SK-N-SH treated with all-trans-retinoic acid at 6 μM for 48 hours (cell line): ENCODE measurements around the gene CCDC63.

Source experiments
- ATAC-seq: fragments of 200-7000 bp; cut with Tn5 transposase; 3 replicates; pipeline ENCODE4 v1.9.1; 2020; ENCODE audit warnings: mild to moderate bottlenecking, moderate library complexity
- ARNTL ChIP-seq: fragments of 450-650 bp; formaldehyde crosslinking; IDR thresholded peaks from 2 replicates; pipeline ENCODE4 v1.5.0; 2020; ENCODE audit warnings: low read depth, mild to moderate bottlenecking, moderate library complexity, borderline replicate concordance
- BACH2 ChIP-seq: fragments of 250-450 bp; sonication (Bioruptor Pico); IDR thresholded peaks from 2 replicates; pipeline ENCODE4 v1.9.0; 2021; ENCODE audit warnings: mild to moderate bottlenecking, borderline replicate concordance
- ESRRG ChIP-seq: fragments of 250-450 bp; sonication (Bioruptor Pico); IDR thresholded peaks from 2 replicates; pipeline ENCODE4 v1.6.1; 2021; ENCODE audit warnings: mild to moderate bottlenecking
- ISL1 ChIP-seq: fragments of 250-450 bp; sonication (Bioruptor Pico); IDR thresholded peaks from 2 replicates; pipeline ENCODE4 v2.1.2; 2022; ENCODE audit warnings: mild to moderate bottlenecking, moderate library complexity
- OSR1 ChIP-seq: fragments of 250-450 bp; sonication (Bioruptor Pico); IDR thresholded peaks from 2 replicates; pipeline ENCODE4 v1.8.0; 2022; ENCODE audit warnings: moderate library complexity, mild to moderate bottlenecking, inconsistent platforms
- PPARA ChIP-seq: fragments of 250-450 bp; sonication (Bioruptor Pico); IDR thresholded peaks from 2 replicates; pipeline ENCODE4 v1.5.0; 2020; ENCODE audit warnings: mild to moderate bottlenecking, borderline replicate concordance
- RARB ChIP-seq: fragments of 250-450 bp; sonication (Bioruptor Pico); IDR thresholded peaks from 2 replicates; pipeline ENCODE4 v1.8.0; 2021; ENCODE audit warnings: mild to moderate bottlenecking, moderate library complexity
- SNAI2 ChIP-seq: fragments of 250-450 bp; sonication (Bioruptor Pico); IDR thresholded peaks from 2 replicates; pipeline ENCODE4 v1.5.0; 2020; ENCODE audit warnings: mild to moderate bottlenecking, moderate library complexity
- TCF4 ChIP-seq: fragments of 250-450 bp; sonication (Bioruptor Pico); IDR thresholded peaks from 2 replicates; pipeline ENCODE4 v1.8.0; 2021; ENCODE audit warnings: mild to moderate bottlenecking, moderate library complexity, borderline replicate concordance
- TOX ChIP-seq: fragments of 250-450 bp; sonication (Bioruptor Pico); IDR thresholded peaks from 2 replicates; pipeline ENCODE4 v1.8.0; 2021; ENCODE audit warnings: mild to moderate bottlenecking, moderate library complexity, borderline replicate concordance
- ZFP3 ChIP-seq: fragments of 250-450 bp; sonication (Bioruptor Pico); IDR thresholded peaks from 2 replicates; pipeline ENCODE4 v1.5.0; 2020; ENCODE audit warnings: mild to moderate bottlenecking, moderate library complexity
- ZFP30 ChIP-seq: fragments of 450-650 bp; formaldehyde crosslinking; IDR thresholded peaks from 2 replicates; pipeline ENCODE4 v1.5.0; 2022; ENCODE audit warnings: mild to moderate bottlenecking, moderate library complexity
- ZNF565 ChIP-seq: fragments of 450-650 bp; formaldehyde crosslinking; conservative IDR thresholded peaks from 2 replicates; pipeline ENCODE4 v1.5.0; 2020; ENCODE audit warnings: low read depth, mild to moderate bottlenecking, moderate library complexity
- ZNF8 ChIP-seq: fragments of 450-650 bp; formaldehyde crosslinking; IDR thresholded peaks from 2 replicates; pipeline ENCODE4 v1.5.0; 2020; ENCODE audit warnings: mild to moderate bottlenecking, moderate library complexity
- TF ChIP-seq, protein P1 (sequence below): fragments of 250-450 bp; sonication (Bioruptor Pico); IDR thresholded peaks from 2 replicates; pipeline ENCODE4 v1.5.1; 2020; ENCODE audit warnings: low read depth, mild to moderate bottlenecking, moderate library complexity
- TF ChIP-seq, protein P2 (sequence below): fragments of 250-450 bp; sonication (Bioruptor Pico); IDR thresholded peaks from 2 replicates; pipeline ENCODE4 v1.8.0; 2020; ENCODE audit warnings: mild to moderate bottlenecking, moderate library complexity, borderline replicate concordance
- TF ChIP-seq, protein P3 (sequence below): fragments of 250-450 bp; sonication (Bioruptor Pico); IDR thresholded peaks from 2 replicates; pipeline ENCODE4 v1.8.0; 2021; ENCODE audit warnings: low read depth, mild to moderate bottlenecking, moderate library complexity, borderline replicate concordance
- TF ChIP-seq, protein P4 (sequence below): fragments of 250-450 bp; sonication (Bioruptor Pico); IDR thresholded peaks from 2 replicates; pipeline ENCODE4 v1.5.0; 2020; ENCODE audit warnings: mild to moderate bottlenecking, moderate library complexity
- TF ChIP-seq, protein P5 (sequence below): fragments of 250-450 bp; sonication (Bioruptor Pico); IDR thresholded peaks from 2 replicates; pipeline ENCODE4 v1.5.1; 2021; ENCODE audit warnings: mild to moderate bottlenecking, moderate library complexity

The CCDC63 gene

DNA sequence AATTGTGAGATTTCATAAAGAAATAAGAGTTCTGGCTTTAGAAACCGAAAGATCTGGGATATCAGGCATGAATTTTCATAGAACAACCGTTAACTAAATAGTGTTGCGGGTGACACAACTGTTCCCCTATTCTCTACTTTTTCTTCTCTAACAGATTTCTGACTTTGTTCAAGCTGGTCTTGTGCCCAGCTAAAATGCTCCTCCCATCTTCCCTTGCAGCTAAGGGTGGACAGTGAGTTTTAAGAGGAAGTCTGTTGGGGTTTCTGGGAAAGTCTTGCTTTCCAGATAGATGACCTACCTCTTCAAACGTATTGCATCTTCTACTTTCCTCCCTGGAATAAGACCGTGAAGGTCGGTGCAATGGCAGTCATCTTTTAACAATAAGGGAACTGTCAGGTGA is 18.7 kb downstream of the CCDC63 start:
- TF ChIP-seq ZNF565 (no peak), ZFP30 (no peak), PPARA (no peak), TCF4 (CRISPR knock-in tag) (no peak), ZNF8 (CRISPR knock-in tag) (no peak), RARB (CRISPR knock-in tag) (no peak)
- TF ChIP-seq, protein P1, sequence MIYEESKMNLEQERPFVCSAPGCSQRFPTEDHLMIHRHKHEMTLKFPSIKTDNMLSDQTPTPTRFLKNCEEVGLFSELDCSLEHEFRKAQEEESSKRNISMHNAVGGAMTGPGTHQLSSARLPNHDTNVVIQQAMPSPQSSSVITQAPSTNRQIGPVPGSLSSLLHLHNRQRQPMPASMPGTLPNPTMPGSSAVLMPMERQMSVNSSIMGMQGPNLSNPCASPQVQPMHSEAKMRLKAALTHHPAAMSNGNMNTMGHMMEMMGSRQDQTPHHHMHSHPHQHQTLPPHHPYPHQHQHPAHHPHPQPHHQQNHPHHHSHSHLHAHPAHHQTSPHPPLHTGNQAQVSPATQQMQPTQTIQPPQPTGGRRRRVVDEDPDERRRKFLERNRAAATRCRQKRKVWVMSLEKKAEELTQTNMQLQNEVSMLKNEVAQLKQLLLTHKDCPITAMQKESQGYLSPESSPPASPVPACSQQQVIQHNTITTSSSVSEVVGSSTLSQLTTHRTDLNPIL (CRISPR knock-in tag): no peak
- TF ChIP-seq, protein P2, sequence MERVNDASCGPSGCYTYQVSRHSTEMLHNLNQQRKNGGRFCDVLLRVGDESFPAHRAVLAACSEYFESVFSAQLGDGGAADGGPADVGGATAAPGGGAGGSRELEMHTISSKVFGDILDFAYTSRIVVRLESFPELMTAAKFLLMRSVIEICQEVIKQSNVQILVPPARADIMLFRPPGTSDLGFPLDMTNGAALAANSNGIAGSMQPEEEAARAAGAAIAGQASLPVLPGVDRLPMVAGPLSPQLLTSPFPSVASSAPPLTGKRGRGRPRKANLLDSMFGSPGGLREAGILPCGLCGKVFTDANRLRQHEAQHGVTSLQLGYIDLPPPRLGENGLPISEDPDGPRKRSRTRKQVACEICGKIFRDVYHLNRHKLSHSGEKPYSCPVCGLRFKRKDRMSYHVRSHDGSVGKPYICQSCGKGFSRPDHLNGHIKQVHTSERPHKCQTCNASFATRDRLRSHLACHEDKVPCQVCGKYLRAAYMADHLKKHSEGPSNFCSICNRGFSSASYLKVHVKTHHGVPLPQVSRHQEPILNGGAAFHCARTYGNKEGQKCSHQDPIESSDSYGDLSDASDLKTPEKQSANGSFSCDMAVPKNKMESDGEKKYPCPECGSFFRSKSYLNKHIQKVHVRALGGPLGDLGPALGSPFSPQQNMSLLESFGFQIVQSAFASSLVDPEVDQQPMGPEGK (CRISPR knock-in tag): no peak
- TF ChIP-seq, protein P3, sequence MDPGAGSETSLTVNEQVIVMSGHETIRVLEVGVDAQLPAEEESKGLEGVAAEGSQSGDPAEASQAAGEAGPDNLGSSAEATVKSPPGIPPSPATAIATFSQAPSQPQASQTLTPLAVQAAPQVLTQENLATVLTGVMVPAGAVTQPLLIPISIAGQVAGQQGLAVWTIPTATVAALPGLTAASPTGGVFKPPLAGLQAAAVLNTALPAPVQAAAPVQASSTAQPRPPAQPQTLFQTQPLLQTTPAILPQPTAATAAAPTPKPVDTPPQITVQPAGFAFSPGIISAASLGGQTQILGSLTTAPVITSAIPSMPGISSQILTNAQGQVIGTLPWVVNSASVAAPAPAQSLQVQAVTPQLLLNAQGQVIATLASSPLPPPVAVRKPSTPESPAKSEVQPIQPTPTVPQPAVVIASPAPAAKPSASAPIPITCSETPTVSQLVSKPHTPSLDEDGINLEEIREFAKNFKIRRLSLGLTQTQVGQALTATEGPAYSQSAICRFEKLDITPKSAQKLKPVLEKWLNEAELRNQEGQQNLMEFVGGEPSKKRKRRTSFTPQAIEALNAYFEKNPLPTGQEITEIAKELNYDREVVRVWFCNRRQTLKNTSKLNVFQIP: no peak
- ATAC-seq: no peak

DNA sequence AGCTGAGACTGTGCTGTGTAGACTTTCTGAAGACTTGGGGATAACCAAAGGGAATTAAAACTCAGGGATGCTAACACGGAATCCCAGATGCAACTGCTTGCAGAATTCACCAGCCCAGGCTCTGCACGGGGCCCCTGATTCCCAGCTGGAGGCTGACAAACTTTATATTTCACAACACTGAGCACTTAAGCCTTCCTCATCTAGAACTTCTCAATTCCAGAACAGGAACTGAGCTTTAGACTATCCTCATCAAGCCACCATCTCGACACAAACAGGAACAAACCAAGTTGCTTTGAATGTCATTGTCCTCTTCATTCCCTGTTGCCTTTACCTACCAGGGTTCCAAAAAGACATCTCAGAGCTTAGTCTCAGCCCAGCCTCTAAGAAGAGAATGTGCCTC is 22.2 kb downstream of the CCDC63 start:
- TF ChIP-seq, protein P3: no peak
- no peak for TF ChIP-seq TCF4 (CRISPR knock-in tag)
- TF ChIP-seq ZNF565: no peak
- TF ChIP-seq, protein P1 (CRISPR knock-in tag): no peak
- no peak for TF ChIP-seq ESRRG (CRISPR knock-in tag)
- TF ChIP-seq BACH2 (CRISPR knock-in tag): no peak
- no peak for TF ChIP-seq TOX (CRISPR knock-in tag)
- TF ChIP-seq ARNTL: no peak
- no peak for TF ChIP-seq ZFP3 (CRISPR knock-in tag)
- TF ChIP-seq PPARA: no peak
- TF ChIP-seq, protein P4, sequence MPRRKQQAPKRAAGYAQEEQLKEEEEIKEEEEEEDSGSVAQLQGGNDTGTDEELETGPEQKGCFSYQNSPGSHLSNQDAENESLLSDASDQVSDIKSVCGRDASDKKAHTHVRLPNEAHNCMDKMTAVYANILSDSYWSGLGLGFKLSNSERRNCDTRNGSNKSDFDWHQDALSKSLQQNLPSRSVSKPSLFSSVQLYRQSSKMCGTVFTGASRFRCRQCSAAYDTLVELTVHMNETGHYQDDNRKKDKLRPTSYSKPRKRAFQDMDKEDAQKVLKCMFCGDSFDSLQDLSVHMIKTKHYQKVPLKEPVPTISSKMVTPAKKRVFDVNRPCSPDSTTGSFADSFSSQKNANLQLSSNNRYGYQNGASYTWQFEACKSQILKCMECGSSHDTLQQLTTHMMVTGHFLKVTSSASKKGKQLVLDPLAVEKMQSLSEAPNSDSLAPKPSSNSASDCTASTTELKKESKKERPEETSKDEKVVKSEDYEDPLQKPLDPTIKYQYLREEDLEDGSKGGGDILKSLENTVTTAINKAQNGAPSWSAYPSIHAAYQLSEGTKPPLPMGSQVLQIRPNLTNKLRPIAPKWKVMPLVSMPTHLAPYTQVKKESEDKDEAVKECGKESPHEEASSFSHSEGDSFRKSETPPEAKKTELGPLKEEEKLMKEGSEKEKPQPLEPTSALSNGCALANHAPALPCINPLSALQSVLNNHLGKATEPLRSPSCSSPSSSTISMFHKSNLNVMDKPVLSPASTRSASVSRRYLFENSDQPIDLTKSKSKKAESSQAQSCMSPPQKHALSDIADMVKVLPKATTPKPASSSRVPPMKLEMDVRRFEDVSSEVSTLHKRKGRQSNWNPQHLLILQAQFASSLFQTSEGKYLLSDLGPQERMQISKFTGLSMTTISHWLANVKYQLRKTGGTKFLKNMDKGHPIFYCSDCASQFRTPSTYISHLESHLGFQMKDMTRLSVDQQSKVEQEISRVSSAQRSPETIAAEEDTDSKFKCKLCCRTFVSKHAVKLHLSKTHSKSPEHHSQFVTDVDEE (CRISPR knock-in tag): no peak
- TF ChIP-seq OSR1 (CRISPR knock-in tag): no peak
- TF ChIP-seq, protein P5, sequence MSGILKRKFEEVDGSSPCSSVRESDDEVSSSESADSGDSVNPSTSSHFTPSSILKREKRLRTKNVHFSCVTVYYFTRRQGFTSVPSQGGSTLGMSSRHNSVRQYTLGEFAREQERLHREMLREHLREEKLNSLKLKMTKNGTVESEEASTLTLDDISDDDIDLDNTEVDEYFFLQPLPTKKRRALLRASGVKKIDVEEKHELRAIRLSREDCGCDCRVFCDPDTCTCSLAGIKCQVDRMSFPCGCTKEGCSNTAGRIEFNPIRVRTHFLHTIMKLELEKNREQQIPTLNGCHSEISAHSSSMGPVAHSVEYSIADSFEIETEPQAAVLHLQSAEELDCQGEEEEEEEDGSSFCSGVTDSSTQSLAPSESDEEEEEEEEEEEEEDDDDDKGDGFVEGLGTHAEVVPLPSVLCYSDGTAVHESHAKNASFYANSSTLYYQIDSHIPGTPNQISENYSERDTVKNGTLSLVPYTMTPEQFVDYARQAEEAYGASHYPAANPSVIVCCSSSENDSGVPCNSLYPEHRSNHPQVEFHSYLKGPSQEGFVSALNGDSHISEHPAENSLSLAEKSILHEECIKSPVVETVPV (CRISPR knock-in tag): no peak
- TF ChIP-seq, protein P2 (CRISPR knock-in tag): no peak
- TF ChIP-seq ISL1 (CRISPR knock-in tag): no peak
- no peak for TF ChIP-seq SNAI2 (CRISPR knock-in tag)
- no peak for ATAC-seq
